B cell (primary cell): ENCODE results near the gene PARD3.

Experiments
- EZH2 ChIP-seq: IDR thresholded peaks from 2 replicates; pipeline ENCODE4 v1.6.1; 2012; ENCODE audit warnings: borderline replicate concordance, low read depth, mild to moderate bottlenecking, moderate library complexity, low read length; ENCODE audit not compliant: insufficient read depth, poor library complexity, severe bottlenecking
- TF ChIP-seq, protein P1 (sequence below): fragments of 200-600 bp; IDR thresholded peaks from one replicate; pipeline ENCODE4 v1.8.0; 2022; ENCODE audit warnings: antibody characterized with exemption, mild to moderate bottlenecking

DNA sequence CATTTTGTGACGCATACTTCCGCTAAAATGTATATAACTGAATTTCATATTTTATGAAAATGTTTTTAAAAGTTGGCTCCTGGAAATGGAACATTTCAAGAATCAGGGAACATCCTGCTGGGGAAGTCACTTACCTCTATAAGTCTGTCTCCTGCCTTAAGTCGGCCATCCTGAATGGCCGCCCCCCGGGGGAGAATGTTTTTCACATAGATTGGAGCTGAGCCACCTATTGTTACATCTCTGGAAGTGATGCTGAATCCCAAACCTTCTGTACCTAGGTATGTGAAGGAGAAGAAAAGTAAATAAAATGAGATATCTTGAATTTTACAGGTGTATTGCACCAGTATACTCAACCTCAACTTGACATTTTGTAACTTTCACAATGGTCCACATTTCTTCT lies 437.3 kb downstream of the PARD3 start:
- TF ChIP-seq, protein P1, sequence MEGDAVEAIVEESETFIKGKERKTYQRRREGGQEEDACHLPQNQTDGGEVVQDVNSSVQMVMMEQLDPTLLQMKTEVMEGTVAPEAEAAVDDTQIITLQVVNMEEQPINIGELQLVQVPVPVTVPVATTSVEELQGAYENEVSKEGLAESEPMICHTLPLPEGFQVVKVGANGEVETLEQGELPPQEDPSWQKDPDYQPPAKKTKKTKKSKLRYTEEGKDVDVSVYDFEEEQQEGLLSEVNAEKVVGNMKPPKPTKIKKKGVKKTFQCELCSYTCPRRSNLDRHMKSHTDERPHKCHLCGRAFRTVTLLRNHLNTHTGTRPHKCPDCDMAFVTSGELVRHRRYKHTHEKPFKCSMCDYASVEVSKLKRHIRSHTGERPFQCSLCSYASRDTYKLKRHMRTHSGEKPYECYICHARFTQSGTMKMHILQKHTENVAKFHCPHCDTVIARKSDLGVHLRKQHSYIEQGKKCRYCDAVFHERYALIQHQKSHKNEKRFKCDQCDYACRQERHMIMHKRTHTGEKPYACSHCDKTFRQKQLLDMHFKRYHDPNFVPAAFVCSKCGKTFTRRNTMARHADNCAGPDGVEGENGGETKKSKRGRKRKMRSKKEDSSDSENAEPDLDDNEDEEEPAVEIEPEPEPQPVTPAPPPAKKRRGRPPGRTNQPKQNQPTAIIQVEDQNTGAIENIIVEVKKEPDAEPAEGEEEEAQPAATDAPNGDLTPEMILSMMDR, result no peak
- TF ChIP-seq EZH2, result no peak
